Suprapubic skin (tissue), 4 donors: ENCODE data around the gene ITPR2. TPM values are rescaled to one million over a fixed set of nuclear protein-coding genes. Genes with fewer than 3 reads are reported as not detected.

ENCODE experiments used
- DNase-seq, 2 donors: peaks; one replicate each; pipeline ENCODE4 v3.0.0-alpha.2; 2019; ENCODE audit warnings: low spot score in 2 of 2
- H3K27ac ChIP-seq: fragments of 200-600 bp; sonication (generic); one replicate; pipeline ENCODE4 v1.5.1; 2019
- H3K27me3 ChIP-seq: fragments of 200-600 bp; sonication (generic); one replicate; pipeline ENCODE4 v1.5.1; 2019
- H3K36me3 ChIP-seq: fragments of 200-600 bp; sonication (generic); one replicate; pipeline ENCODE4 v1.5.1; 2019
- H3K4me1 ChIP-seq: fragments of 200-600 bp; sonication (generic); one replicate; pipeline ENCODE4 v1.5.1; 2019
- H3K4me3 ChIP-seq: fragments of 200-600 bp; sonication (generic); one replicate; pipeline ENCODE4 v1.5.1; 2019; ENCODE audit warnings: mild to moderate bottlenecking
- H3K9me3 ChIP-seq: fragments of 200-600 bp; sonication (generic); one replicate; pipeline ENCODE4 v1.5.1; 2019
- EP300 ChIP-seq: sonication (generic); formaldehyde crosslinking; IDR thresholded peaks from one replicate; pipeline ENCODE4 v1.6.1; 2017; ENCODE audit warnings: antibody characterized with exemption
- POLR2A ChIP-seq, 2 donors: fragments of 450-650 bp; IDR thresholded peaks; one replicate each; pipeline ENCODE4 v1.6.1; 2017; ENCODE audit warnings: antibody characterized with exemption in 2 of 2, mild to moderate bottlenecking in 2 of 2, moderate library complexity in 2 of 2
- POLR2AphosphoS5 ChIP-seq, 3 donors: sonication (generic); formaldehyde crosslinking; IDR thresholded peaks; one replicate each; pipeline ENCODE4 v1.6.1; 2017; ENCODE audit warnings: antibody characterized with exemption in 3 of 3
- WGBS: methylation state at CpG from one replicate; pipeline ENCODE4 v1.1.5; 2018; 5-methylcytosine and 5-hydroxymethylcytosine counted together
- total RNA-seq, 4 donors: library from RNA; depleted of rRNA; stranded (reverse); fragments of >200 nt; gene quantifications; one replicate each; pipeline ENCODE4 v1.1.0, GENCODE V29; 2016
- TF ChIP-seq, protein P1 (sequence below), 2 donors: fragments of 200-600 bp in 1 of 2; fragments of 450-650 bp in 1 of 2; sonication (generic) in 1 of 2; IDR thresholded peaks; one replicate each; pipeline ENCODE4 v1.5.1; 2016 to 2019; ENCODE audit warnings: antibody characterized with exemption in 2 of 2, mild to moderate bottlenecking in 1 of 2, moderate library complexity in 1 of 2

The ITPR2 gene
- total RNA-seq, 4 donors from 2014 or later: 59.6 to 159 (median 72.1) TPM

DNA sequence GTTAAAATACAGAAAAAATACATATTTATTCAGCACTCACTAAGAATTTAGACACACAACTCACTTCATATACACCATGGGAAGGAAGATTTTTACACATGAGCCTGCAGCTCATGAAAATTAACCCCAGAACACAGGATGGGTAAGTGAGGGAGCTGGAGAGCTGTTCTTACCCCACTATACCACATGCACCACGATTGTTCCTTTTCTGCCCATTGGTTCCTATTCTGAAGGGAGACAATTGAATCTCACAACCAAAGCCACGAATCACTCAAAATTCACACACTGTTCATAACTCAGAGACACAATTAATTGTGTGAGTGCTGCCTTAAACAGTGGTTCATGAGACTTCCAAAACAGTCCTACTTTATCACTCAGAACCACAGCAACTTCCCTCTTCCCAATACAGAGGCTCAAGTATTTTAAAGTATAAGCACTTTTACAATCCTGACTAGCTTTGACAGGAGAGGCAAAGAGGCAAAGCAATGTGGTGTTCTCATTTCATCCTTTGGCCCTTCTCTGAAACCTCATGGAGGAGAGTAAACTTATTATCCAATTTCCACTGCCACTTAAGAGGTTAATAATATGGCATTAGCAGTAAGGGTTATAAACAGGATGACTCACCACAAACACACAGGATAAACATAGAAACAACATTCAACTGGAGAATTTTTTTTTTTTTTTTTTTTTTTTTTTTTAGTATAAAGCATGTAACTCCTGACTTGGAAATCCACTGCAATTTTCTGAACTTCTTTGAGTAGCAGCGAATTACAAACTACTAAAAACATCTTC is 59.5 kb downstream of the ITPR2 start:
- no peak for TF ChIP-seq POLR2AphosphoS5 (IDR thresholded peaks at IDR 0.05)
- TF ChIP-seq, protein P1, sequence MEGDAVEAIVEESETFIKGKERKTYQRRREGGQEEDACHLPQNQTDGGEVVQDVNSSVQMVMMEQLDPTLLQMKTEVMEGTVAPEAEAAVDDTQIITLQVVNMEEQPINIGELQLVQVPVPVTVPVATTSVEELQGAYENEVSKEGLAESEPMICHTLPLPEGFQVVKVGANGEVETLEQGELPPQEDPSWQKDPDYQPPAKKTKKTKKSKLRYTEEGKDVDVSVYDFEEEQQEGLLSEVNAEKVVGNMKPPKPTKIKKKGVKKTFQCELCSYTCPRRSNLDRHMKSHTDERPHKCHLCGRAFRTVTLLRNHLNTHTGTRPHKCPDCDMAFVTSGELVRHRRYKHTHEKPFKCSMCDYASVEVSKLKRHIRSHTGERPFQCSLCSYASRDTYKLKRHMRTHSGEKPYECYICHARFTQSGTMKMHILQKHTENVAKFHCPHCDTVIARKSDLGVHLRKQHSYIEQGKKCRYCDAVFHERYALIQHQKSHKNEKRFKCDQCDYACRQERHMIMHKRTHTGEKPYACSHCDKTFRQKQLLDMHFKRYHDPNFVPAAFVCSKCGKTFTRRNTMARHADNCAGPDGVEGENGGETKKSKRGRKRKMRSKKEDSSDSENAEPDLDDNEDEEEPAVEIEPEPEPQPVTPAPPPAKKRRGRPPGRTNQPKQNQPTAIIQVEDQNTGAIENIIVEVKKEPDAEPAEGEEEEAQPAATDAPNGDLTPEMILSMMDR (IDR thresholded peaks at IDR 0.05): no peak
- no peak overlapping the region for H3K27ac ChIP-seq
- H3K4me3 ChIP-seq: no peak overlapping the region
- H3K9me3 ChIP-seq: peaks cover 18% of the 10 kb centered on the region
- peaks cover 7% of the 10 kb centered on the region for H3K4me1 ChIP-seq
- no peaks in the 10 kb centered on the region for H3K27me3 ChIP-seq
- H3K36me3 ChIP-seq: peaks cover 6% of the 10 kb centered on the region
- DNase-seq: no peak
- 66% methylated on average over 3 of the region's 3 CpGs for WGBS

DNA sequence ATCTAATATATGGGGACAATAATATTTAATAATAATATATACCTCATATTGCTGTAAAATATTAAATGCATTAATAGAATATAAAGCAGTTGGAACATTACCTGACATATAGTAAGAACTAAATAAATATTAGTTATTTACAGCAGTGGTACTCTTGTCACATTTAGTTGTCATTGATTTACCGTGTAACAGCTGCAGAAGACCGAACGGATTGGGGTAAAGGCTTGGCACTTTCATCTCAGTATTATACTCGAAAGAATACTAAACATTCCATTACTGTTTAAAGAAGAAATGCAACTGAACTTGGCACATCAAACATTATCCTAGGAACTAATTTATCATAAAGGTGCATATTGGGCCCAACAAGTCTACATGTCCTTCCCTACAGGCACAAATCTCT is 61.1 kb downstream of the ITPR2 start:
- WGBS: 94% methylated on average over 4 of the region's 4 CpGs
- peaks cover under 1% of the 10 kb centered on the region for H3K36me3 ChIP-seq
- no peaks in the 10 kb centered on the region for H3K27me3 ChIP-seq
- H3K4me3 ChIP-seq: no peak overlapping the region
- no peak for DNase-seq
- H3K27ac ChIP-seq: no peak overlapping the region
- H3K9me3 ChIP-seq: peaks cover 4% of the 10 kb centered on the region
- H3K4me1 ChIP-seq: peaks cover 7% of the 10 kb centered on the region
- no peak for TF ChIP-seq POLR2A (IDR thresholded peaks at IDR 0.05)
- no peak for TF ChIP-seq POLR2AphosphoS5 (IDR thresholded peaks at IDR 0.05)
- no peak for TF ChIP-seq EP300
- TF ChIP-seq, protein P1 (IDR thresholded peaks at IDR 0.05): no peak

DNA sequence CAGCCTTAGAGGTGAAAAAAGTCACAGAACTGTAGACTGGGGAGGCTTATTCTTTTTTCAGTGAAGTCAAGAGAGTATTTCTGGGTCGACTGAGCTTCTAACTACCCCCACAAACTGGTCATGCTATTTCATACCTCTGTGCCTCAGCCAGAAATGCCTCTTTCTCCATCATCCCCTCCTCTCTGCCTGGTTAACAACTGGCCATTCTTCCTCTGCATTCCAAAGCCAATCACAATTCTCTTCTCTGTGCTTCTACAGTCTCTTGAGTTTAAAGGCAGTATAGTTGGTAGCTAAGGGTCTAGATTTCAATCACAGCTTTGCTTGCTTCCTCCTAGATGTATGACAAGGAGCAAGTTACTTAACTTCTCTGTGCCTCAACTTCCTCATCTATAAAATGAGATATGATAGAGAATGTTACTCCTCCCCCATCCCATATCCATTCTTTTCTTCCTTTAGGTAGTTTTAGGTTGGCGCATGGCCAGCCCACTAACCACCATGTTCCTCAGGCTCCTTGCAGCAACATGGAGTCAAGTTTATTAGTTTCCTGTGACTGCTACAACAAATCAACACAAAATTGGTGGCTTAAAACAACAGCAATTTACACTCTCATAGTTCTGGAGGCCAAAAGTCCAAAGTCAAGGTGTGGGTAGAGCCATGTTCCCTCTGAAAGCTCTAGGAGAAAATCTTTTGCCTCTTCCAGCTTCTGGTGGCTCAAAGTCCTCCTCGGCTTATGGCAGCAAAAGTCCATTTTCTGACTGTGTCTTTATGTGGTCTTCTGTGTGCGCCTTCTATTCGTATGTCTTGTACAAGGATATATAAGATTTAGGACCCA is 62.5 kb downstream of the ITPR2 start:
- TF ChIP-seq POLR2A (IDR thresholded peaks at IDR 0.05) (no peak), EP300 (no peak), POLR2AphosphoS5 (IDR thresholded peaks at IDR 0.05) (no peak)
- TF ChIP-seq, protein P1 (IDR thresholded peaks at IDR 0.05): no peak

DNA sequence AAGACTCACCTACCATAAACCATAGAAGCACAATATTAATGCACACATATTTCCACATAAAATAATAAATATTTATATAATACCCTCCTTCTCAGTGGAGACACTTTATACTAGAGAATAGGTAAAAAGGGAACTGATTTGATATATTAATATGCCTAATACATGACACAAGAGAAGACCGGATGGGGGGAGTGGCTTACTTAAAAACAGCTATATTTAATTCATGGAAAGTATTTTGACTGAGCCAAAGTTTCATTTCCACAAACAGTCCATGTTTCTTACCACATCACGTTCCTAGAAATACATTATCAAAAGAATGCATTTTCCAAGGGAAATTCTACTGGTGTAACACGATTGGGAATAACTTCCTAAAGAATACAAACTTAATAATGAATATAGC is 63.4 kb downstream of the ITPR2 start:
- Histone ChIP-seq H3K4me1 (peaks cover 7% of the 10 kb centered on the region), H3K4me3 (no peak overlapping the region), H3K9me3 (no peaks in the 10 kb centered on the region), H3K36me3 (no peaks in the 10 kb centered on the region), H3K27me3 (no peaks in the 10 kb centered on the region), H3K27ac (no peak overlapping the region)
- DNase-seq: no peak
- 45% methylated on average over 3 of the region's 3 CpGs for WGBS
- TF ChIP-seq EP300: no peak
- no peak for TF ChIP-seq POLR2AphosphoS5 (IDR thresholded peaks at IDR 0.05)
- TF ChIP-seq POLR2A (IDR thresholded peaks at IDR 0.05): no peak
- TF ChIP-seq, protein P1 (IDR thresholded peaks at IDR 0.05): no peak

More for the DNA sequence above, 62.5 kb downstream of the ITPR2 start:
- Histone ChIP-seq H3K27me3 (no peaks in the 10 kb centered on the region), H3K4me1 (peaks cover 7% of the 10 kb centered on the region), H3K4me3 (no peak overlapping the region), H3K9me3 (no peaks in the 10 kb centered on the region), H3K27ac (no peak overlapping the region), H3K36me3 (no peaks in the 10 kb centered on the region)
- 91% methylated on average over 5 of the region's 5 CpGs for WGBS
- DNase-seq: no peak
